Stimulated activated naive B cell treated with anti-CD40 and anti-IgM and Interleukin-4, amounts not matched to agents 10 μg/mL and 1 μg/mL and 100 μg/mL, for 72 hours (primary cell): ENCODE data around the gene TSPYL2.

ENCODE experiments used
- ATAC-seq, 2 donors: fragments of 150-1000 bp; cut with Tn5 transposase; replicated peaks; 2 replicates each; pipeline ENCODE4 v1.10.0; 2021; ENCODE audit warnings: moderate library complexity in 1 of 2
- DNase-seq: peaks from one replicate; pipeline ENCODE4 v3.0.0; 2021
- H3K27ac Mint-ChIP-seq: one replicate; pipeline ENCODE4 v1.8.0; 2022; ENCODE audit warnings: mild to moderate bottlenecking, mixed read lengths
- H3K27me3 Mint-ChIP-seq, 2 donors: one replicate each; pipeline ENCODE4 v1.8.0; 2022; ENCODE audit warnings: mixed read lengths in 2 of 2
- H3K36me3 Mint-ChIP-seq, 2 donors: one replicate each; pipeline ENCODE4 v1.8.0; 2022; ENCODE audit warnings: mixed read lengths in 2 of 2, mild to moderate bottlenecking in 1 of 2
- H3K4me1 Mint-ChIP-seq, 2 donors: one replicate each; pipeline ENCODE4 v1.8.0; 2022; ENCODE audit warnings: mixed read lengths in 2 of 2, mild to moderate bottlenecking in 1 of 2
- H3K4me3 Mint-ChIP-seq, 2 donors: one replicate each; pipeline ENCODE4 v1.8.0; 2022; ENCODE audit warnings: mild to moderate bottlenecking in 2 of 2, mixed read lengths in 2 of 2, moderate library complexity in 1 of 2
- H3K9me3 Mint-ChIP-seq, 2 donors: one replicate each; pipeline ENCODE4 v1.8.0; 2022; ENCODE audit warnings: mixed read lengths in 2 of 2, mild to moderate bottlenecking in 1 of 2

The TSPYL2 gene

DNA sequence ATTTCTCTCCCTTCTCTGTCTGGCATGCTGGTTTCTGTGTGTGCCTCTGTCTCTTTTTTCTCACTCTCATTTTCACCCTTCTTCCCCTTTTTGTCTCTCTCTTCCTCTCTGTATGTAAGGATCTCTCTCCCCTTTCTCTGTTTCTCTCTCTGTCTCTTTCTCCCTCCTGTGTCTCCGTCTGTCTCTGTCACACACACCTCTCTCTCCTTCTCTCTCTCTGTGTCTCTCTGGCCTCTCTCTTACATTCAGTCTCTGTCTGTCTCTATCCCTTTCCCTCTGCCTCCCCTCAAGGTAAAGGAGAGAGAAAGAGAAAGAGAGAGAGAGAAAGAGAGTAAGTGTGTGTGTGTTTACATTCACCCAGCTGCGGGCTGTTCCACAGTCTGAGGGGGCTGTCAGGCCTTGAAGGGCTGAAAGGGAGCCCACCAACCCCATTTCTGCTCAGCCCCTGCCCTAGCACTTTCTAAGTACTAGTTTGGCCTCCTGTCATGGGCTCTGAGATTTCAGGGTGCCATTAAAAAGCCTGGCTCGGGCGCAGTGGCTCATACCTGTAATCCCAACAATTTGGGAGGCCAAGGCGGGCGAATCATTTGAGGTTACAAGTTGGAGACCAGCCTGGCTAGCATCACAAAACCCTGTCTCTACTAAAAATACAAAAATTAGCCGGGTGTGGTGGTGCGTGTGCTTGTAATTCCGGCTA is 9.6 kb upstream of the TSPYL2 start:
- Mint-ChIP-seq H3K4me3 (peak overlapping the region; percentile 76 to 80), H3K36me3 (no peaks in the 10 kb centered on the region), H3K27ac (peak overlapping the region; percentile 3), H3K9me3 (peaks cover 0 to 2% of the 10 kb centered on the region in 2 donors), H3K4me1 (peaks cover 9 to 26% of the 10 kb centered on the region in 2 donors), H3K27me3 (peaks cover 0 to 4% of the 10 kb centered on the region in 2 donors)
- peak; percentile 41 to 44 for ATAC-seq
- no peak for DNase-seq

DNA sequence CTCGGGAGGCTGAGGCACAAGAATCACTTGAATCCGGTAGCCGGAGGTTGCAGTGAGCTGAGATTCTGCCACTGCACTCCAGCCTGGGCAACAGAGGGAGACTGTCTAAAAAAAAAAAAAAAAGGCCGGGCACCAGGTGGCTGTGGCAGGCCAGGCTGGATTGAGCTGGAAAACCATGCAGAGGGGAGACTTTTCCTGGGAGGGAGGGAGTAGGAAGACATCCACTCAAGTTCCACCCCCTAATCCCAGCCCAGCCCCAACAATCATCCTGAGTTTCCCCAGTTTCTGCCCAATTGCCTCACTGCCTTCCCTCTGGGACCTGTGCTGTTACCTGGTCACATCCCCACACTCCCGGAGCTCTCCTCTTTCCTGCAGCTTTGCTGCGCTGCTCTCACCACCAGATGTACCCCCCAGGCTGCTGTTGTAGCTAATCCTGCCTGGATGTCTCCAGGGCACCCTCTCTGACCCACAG is 9.0 kb upstream of the TSPYL2 start:
- Mint-ChIP-seq H3K27me3 (peaks cover 0 to 8% of the 10 kb centered on the region in 2 donors), H3K4me1 (peaks cover 9 to 26% of the 10 kb centered on the region in 2 donors), H3K36me3 (no peaks in the 10 kb centered on the region), H3K4me3 (peak overlapping the region in 1 of 2 donors; percentile 4), H3K9me3 (peaks cover 0 to 2% of the 10 kb centered on the region in 2 donors), H3K27ac (peak overlapping the region; percentile 68)
- ATAC-seq (no peak), DNase-seq (no peak)

DNA sequence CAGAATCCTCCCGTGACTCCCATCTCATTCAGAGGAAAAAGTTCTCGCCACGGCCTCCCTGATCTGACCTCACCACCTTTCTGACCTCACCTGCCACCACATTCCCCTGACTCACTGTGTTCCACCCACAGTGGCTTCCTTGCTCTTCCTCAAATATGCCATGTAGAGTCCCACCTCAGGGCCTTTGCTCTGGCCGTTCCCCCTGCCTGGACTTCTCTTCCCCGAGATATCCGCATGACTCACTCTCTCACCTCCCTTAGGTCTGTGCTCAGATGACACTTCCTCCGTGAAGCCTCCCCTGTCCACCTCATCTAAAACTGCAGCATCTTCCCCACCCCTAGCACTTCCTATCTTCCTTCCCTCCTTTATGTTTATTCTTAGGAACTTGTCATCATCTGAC is 7.2 kb upstream of the TSPYL2 start:
- Mint-ChIP-seq H3K4me3 (no peak overlapping the region), H3K4me1 (peaks cover 9 to 26% of the 10 kb centered on the region in 2 donors), H3K27ac (no peak overlapping the region), H3K36me3 (no peaks in the 10 kb centered on the region), H3K9me3 (peaks cover 0 to 2% of the 10 kb centered on the region in 2 donors), H3K27me3 (peaks cover 0 to 11% of the 10 kb centered on the region in 2 donors)
- no peak for ATAC-seq
- no peak for DNase-seq

DNA sequence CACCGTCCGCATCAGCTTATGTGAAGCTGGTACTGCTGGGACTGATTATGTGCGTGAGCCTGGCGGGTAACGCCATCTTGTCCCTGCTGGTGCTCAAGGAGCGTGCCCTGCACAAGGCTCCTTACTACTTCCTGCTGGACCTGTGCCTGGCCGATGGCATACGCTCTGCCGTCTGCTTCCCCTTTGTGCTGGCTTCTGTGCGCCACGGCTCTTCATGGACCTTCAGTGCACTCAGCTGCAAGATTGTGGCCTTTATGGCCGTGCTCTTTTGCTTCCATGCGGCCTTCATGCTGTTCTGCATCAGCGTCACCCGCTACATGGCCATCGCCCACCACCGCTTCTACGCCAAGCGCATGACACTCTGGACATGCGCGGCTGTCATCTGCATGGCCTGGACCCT is 5.5 kb upstream of the TSPYL2 start:
- H3K9me3 Mint-ChIP-seq, result peaks cover 0 to 2% of the 10 kb centered on the region in 2 donors
- ATAC-seq, result no peak
- H3K27me3 Mint-ChIP-seq, result peaks cover 0 to 17% of the 10 kb centered on the region in 2 donors
- no peak overlapping the region for H3K4me3 Mint-ChIP-seq
- H3K36me3 Mint-ChIP-seq, result no peaks in the 10 kb centered on the region
- peaks cover 11 to 21% of the 10 kb centered on the region in 2 donors for H3K4me1 Mint-ChIP-seq
- DNase-seq, result no peak
- no peak overlapping the region for H3K27ac Mint-ChIP-seq

DNA sequence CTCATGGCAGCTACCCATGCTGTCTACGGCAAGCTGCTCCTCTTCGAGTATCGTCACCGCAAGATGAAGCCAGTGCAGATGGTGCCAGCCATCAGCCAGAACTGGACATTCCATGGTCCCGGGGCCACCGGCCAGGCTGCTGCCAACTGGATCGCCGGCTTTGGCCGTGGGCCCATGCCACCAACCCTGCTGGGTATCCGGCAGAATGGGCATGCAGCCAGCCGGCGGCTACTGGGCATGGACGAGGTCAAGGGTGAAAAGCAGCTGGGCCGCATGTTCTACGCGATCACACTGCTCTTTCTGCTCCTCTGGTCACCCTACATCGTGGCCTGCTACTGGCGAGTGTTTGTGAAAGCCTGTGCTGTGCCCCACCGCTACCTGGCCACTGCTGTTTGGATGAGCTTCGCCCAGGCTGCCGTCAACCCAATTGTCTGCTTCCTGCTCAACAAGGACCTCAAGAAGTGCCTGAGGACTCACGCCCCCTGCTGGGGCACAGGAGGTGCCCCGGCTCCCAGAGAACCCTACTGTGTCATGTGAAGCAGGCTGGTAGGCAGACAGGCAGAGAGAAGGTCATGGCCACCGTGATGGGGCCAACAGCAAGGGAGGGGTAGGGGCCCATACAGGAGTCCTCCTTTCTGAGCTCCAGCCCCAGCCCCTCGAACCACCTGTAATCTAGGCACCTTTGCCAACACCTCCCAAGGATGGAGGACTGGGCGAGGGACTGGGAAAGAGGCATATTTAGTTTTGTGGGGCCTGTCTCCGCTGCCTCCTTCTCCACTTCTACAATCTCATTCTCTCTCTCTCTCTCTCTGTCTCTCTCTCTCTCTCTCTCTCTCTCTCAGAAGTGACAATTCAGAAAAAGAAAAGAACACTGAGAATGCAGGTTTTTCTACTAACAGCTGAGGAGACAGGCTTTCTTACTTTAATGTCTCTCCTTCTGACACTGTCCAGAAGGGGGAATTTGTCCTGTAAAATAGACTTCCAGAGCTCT is 4.7 kb upstream of the TSPYL2 start:
- DNase-seq (no peak), ATAC-seq (no peak)
- H3K4me1 Mint-ChIP-seq, result peaks cover 4 to 18% of the 10 kb centered on the region in 2 donors
- peaks cover 0 to 2% of the 10 kb centered on the region in 2 donors for H3K36me3 Mint-ChIP-seq
- H3K9me3 Mint-ChIP-seq, result peaks cover 0 to 2% of the 10 kb centered on the region in 2 donors
- H3K27me3 Mint-ChIP-seq, result peaks cover 0 to 13% of the 10 kb centered on the region in 2 donors
- H3K4me3 Mint-ChIP-seq, result no peak overlapping the region
- no peak overlapping the region for H3K27ac Mint-ChIP-seq

DNA sequence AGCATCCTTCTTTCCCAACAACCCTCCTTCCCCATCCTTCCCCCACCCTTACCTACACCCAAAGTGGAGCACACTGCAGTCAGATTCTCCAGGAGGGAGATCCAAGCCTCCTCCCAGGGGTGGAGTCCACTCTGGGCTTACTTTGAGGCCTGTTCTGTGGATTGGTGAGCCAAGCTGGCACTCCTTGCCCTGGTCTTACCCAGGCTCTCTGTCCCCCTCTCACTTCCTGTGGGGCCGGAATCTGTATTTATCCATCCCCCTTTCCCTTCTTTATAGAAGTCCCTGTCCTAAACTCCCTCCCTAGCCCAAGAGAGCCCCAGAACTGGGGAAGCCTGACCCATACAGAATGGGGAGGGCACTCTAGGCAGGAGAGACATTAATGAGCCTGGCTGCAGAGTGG is 3.2 kb upstream of the TSPYL2 start:
- H3K36me3 Mint-ChIP-seq, result peaks cover 4 to 5% of the 10 kb centered on the region in 2 donors
- peaks cover 15 to 25% of the 10 kb centered on the region in 2 donors for H3K4me1 Mint-ChIP-seq
- peaks cover 0 to 2% of the 10 kb centered on the region in 2 donors for H3K9me3 Mint-ChIP-seq
- H3K27ac Mint-ChIP-seq, result no peak overlapping the region
- no peak overlapping the region for H3K4me3 Mint-ChIP-seq
- peaks cover 0 to 17% of the 10 kb centered on the region in 2 donors for H3K27me3 Mint-ChIP-seq
- no peak for DNase-seq
- ATAC-seq, result no peak

DNA sequence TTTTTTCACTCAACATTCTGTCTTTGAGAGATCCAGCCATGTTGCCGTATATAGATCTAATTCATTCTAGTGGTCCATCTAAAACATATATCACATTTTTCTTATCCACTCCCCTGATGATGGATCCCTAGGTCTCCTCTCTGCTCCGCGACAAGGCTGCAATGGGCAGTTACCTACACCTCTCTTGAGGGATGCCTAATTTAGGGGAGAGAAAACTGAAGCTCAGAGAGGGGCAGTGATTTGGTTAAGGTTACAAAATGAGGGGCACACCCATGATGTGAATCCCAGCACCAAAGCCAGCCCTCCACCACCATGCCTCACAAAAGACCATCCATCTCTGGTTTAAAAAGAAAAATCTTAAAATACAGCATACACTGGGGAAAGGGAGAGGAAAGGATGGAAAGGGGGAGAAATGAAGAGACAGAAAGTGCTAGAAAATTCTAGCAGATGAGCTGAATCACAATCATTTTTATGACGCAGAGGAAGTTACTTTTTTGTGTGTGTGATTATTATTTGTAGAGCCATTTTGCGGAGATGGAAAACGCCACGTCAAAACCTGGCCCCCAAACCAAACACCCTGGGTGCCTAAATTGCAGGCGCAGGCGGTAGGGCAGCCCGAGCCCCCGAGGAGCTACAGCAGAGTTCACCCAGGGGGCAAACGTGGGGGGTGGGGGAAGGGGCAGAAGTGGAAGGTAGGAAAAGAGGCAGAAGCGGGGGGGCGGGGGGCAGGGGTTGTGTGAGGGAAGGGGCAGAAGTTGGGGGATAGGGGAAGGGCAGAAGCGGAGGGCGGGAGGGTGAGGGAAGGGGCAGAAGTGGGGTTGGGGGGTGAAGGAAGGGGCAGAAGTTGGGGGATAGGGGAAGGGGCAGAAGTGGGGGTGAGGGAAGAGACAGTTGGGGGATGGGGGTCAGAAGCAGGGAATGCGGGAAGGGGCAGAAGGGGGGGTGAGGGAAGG is 1.3 kb upstream of the TSPYL2 start:
- no peak for ATAC-seq
- Mint-ChIP-seq H3K9me3 (peaks cover 0 to 2% of the 10 kb centered on the region in 2 donors), H3K27ac (peak overlapping the region; percentile 91), H3K27me3 (peaks cover 0 to 23% of the 10 kb centered on the region in 2 donors), H3K4me1 (peaks cover 18 to 36% of the 10 kb centered on the region in 2 donors), H3K36me3 (peaks cover 13 to 16% of the 10 kb centered on the region in 2 donors), H3K4me3 (peak overlapping the region; percentile 75 to 81)
- no peak for DNase-seq

DNA sequence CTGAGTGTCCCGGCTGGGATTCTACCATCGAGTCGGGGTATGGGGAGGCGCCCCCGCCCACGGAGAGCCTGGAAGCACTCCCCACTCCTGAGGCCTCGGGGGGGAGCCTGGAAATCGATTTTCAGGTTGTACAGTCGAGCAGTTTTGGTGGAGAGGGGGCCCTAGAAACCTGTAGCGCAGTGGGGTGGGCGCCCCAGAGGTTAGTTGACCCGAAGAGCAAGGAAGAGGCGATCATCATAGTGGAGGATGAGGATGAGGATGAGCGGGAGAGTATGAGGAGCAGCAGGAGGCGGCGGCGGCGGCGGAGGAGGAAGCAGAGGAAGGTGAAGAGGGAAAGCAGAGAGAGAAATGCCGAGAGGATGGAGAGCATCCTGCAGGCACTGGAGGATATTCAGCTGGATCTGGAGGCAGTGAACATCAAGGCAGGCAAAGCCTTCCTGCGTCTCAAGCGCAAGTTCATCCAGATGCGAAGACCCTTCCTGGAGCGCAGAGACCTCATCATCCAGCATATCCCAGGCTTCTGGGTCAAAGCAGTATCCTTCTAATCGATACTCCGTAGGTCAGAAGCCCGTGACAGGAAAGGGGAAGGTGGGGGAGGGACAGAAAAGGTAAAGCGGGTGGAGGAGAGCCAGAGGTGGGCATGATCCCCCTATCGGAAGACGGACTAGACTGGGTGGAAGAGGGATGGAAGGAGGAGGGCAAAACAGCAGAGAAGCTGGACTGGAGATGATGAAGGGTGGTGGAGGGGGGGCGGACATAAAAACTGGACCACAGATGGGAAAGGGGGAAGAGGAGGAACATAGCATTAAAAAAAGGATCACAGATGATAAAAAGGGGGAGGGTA is 828 bp downstream of the TSPYL2 start:
- Mint-ChIP-seq H3K9me3 (no peaks in the 10 kb centered on the region), H3K4me3 (peak overlapping the region; percentile 94 to 97), H3K27ac (peak overlapping the region; percentile 100), H3K27me3 (peaks cover 0 to 25% of the 10 kb centered on the region in 2 donors), H3K36me3 (peaks cover 19% of the 10 kb centered on the region in 2 donors), H3K4me1 (peaks cover 26 to 48% of the 10 kb centered on the region in 2 donors)
- ATAC-seq (no peak), DNase-seq (no peak)

DNA sequence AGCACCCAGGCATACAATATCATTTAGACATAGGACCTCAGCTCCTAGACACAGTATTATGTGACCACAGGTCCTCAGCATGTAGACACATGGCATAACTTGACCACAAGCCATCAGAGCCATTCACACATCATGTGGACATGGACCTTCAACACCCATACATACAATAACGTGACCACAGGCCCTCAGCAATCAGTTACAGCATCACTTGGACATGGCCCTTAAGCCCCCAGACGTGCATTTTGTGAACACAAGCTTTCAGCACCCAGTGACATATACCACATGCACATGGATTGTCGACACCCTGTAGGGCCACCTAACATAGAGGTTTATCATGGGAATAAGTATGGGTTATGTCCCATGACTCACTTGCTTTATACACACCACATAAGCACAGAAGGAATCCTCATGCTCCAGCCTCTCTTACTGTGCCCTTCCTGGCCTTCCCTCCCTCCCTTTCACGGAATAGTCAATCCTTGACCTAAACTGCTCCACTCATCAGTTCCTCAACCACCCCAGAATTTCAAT is 1.9 kb downstream of the TSPYL2 start:
- peaks cover 35 to 58% of the 10 kb centered on the region in 2 donors for H3K4me1 Mint-ChIP-seq

DNA sequence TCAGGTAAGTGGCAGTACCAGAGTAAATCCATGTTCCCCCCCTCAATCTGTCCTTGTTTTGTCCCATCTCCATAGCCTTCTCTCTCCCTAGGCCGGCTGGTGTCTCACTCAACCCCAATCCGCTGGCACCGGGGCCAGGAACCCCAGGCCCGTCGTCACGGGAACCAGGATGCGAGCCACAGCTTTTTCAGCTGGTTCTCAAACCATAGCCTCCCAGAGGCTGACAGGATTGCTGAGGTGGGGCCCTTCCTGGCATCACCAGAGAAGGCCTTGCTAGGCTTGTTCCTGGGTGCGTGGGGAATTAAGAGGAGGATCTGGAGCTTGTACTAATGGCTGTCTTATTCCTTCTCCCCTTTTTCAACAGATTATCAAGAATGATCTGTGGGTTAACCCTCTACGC is 2.7 kb downstream of the TSPYL2 start:
- H3K4me1 Mint-ChIP-seq, result peaks cover 35 to 58% of the 10 kb centered on the region in 2 donors

More for the DNA sequence above, 1.9 kb downstream of the TSPYL2 start:
- Mint-ChIP-seq H3K27me3 (peaks cover 0 to 24% of the 10 kb centered on the region in 2 donors), H3K27ac (no peak overlapping the region), H3K4me3 (no peak overlapping the region), H3K9me3 (no peaks in the 10 kb centered on the region), H3K36me3 (peaks cover 25% of the 10 kb centered on the region in 2 donors)
- ATAC-seq (no peak), DNase-seq (no peak)

DNA sequence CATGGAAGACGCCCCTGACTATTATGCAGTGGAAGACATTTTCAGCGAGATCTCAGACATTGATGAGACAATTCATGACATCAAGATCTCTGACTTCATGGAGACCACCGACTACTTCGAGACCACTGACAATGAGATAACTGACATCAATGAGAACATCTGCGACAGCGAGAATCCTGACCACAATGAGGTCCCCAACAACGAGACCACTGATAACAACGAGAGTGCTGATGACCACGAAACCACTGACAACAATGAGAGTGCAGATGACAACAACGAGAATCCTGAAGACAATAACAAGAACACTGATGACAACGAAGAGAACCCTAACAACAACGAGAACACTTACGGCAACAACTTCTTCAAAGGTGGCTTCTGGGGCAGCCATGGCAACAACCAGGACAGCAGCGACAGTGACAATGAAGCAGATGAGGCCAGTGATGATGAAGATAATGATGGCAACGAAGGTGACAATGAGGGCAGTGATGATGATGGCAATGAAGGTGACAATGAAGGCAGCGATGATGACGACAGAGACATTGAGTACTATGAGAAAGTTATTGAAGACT is 3.6 kb downstream of the TSPYL2 start:
- no peak overlapping the region for H3K27ac Mint-ChIP-seq
- H3K4me3 Mint-ChIP-seq, result no peak overlapping the region
- H3K4me1 Mint-ChIP-seq, result peaks cover 34 to 58% of the 10 kb centered on the region in 2 donors
- peaks cover 0 to 15% of the 10 kb centered on the region in 2 donors for H3K27me3 Mint-ChIP-seq
- DNase-seq, result no peak
- no peak for ATAC-seq
- no peaks in the 10 kb centered on the region for H3K9me3 Mint-ChIP-seq
- peaks cover 25% of the 10 kb centered on the region in 2 donors for H3K36me3 Mint-ChIP-seq

More for the DNA sequence above, 2.7 kb downstream of the TSPYL2 start:
- DNase-seq (no peak), ATAC-seq (no peak)
- peaks cover 25% of the 10 kb centered on the region in 2 donors for H3K36me3 Mint-ChIP-seq
- H3K9me3 Mint-ChIP-seq, result no peaks in the 10 kb centered on the region
- H3K27ac Mint-ChIP-seq, result no peak overlapping the region
- no peak overlapping the region for H3K4me3 Mint-ChIP-seq
- H3K27me3 Mint-ChIP-seq, result peaks cover 0 to 20% of the 10 kb centered on the region in 2 donors

DNA sequence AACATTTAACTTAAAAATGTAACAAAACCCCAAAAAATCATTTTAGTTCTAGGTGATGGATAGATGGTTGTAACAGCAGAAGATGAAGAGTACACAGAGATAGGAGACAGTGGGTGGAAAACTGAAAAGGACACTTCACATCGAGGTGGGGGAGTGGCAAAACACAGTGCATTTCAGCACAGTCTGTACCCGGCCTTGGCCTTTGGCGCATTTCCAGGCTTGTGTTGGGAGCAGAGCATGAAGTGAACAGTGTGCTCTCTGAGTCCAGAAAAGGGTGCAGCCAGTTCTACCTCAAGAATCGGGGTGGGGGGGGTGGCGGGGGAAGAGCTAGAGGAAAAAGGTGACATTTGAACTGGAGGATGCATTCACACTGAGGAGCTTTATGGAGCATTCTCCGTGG is 4.3 kb downstream of the TSPYL2 start:
- Mint-ChIP-seq H3K4me1 (peaks cover 31 to 58% of the 10 kb centered on the region in 2 donors), H3K9me3 (no peaks in the 10 kb centered on the region), H3K4me3 (no peak overlapping the region), H3K27me3 (peaks cover 0 to 14% of the 10 kb centered on the region in 2 donors), H3K36me3 (peaks cover 25% of the 10 kb centered on the region in 2 donors), H3K27ac (no peak overlapping the region)
- DNase-seq (no peak), ATAC-seq (no peak)
